ENCODE measurements around the gene UVRAG.

GRCh38 chr11:76123248-76123647 lies 308.2 kb downstream of the UVRAG start:
- TF ChIP-seq CTCF (IDR thresholded peaks at IDR 0.05) (no peak), EP300 (IDR thresholded peaks at IDR 0.05) (peak in 1 of 2 donors; percentile 21)

Measured in tibial nerve (tissue), 4 donors.